ENCODE measurements around the gene SLC22A14. TPM values are rescaled to one million over a fixed set of nuclear protein-coding genes. Genes with fewer than 3 reads are reported as not detected.

SLC22A14 gene
- total and polyA plus RNA-seq, 9 of the 15 experiments (the other 6 are each of a cell fraction or from before 2014, with no cell fraction given) = 0.03 to 0.07 TPM; not detected in 7

DNA sequence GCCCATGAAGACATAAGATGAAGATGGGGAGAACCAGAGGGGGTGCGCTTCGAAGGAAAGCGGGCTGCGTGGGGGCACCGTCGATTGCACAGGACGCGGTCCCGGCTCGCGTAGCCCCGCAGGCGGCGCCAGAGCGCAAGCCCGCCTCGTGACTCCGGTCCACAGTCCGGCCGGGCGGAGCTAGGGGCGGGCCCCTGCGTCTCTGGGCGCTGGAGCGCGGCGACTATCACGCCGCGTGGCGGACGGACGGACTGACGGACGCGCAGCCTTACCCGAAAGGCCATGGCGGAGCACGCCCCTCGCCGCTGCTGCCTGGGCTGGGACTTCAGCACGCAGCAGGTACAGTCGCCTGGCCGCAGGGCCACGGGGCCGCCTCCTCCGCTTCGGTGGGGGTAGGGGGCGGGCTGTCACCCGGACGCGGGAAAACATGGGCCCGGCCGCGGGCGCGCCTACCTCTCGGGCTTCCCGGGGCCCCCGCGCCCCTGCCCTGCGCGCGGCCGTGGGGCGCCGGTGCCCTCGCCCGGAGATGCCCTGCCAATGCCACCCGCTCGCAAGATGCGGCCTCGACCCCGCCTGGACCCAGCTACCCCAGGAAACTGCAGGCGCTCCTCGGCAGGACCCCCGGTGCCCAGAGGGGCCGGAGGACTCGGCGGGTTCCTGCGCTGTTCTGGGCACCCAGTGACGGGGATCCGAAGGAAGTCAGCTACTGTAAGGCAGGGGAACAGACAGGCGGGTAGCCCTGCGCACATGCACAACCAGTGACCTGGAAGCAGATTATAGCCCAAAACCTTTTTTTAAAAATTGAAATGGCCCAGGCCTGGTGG is 64.7 kb downstream of the SLC22A14 start, which contains the start of gene XYLB (continued):
- TF ChIP-seq CCNT2 (IDR thresholded peaks at IDR 0.05; ENCODE audit: borderline replicate concordance, extremely low read depth, insufficient read length, low read depth, low read length) = peak; percentile 93
- no peak for TF ChIP-seq ZNF57 (CRISPR knock-in tag; IDR thresholded peaks at IDR 0.05)
- TF ChIP-seq ZNF324 (CRISPR knock-in tag; IDR thresholded peaks at IDR 0.05) = no peak
- TF ChIP-seq TARDBP (IDR thresholded peaks at IDR 0.05) = peak; percentile 85
- TF ChIP-seq ZNF212 (CRISPR knock-in tag; IDR thresholded peaks at IDR 0.05) = no peak
- no peak for TF ChIP-seq FOXO4 (CRISPR knock-in tag; IDR thresholded peaks at IDR 0.05)
- TF ChIP-seq BCOR (IDR thresholded peaks at IDR 0.05) = 0 out of 2 replicates have a peak, but pooled peaks have one; percentile 44
- TF ChIP-seq ATF7 (IDR thresholded peaks at IDR 0.05) = peak; percentile 80
- no peak for TF ChIP-seq HMBOX1 (IDR thresholded peaks at IDR 0.05)
- peak; percentile 98 for TF ChIP-seq ZNF282 (CRISPR knock-in tag; IDR thresholded peaks at IDR 0.05)
- TF ChIP-seq SREBF1 (IDR thresholded peaks at IDR 0.05; ENCODE audit: borderline replicate concordance, low read depth, low read length) = no peak
- TF ChIP-seq ZNF445 (CRISPR knock-in tag; IDR thresholded peaks at IDR 0.05; ENCODE audit: low read depth) = no peak
- TF ChIP-seq MYC (IDR thresholded peaks at IDR 0.05; ENCODE audit: low read depth, low read length) = peak; percentile 99
- no peak for TF ChIP-seq MYC (CRISPR knock-in tag; IDR thresholded peaks at IDR 0.05; ENCODE audit: borderline replicate concordance, low read depth)
- no peak for TF ChIP-seq ZNF121 (CRISPR knock-in tag; conservative IDR thresholded peaks at IDR 0.05)
- no peak for TF ChIP-seq ZKSCAN3 (CRISPR knock-in tag; IDR thresholded peaks at IDR 0.05)
- TF ChIP-seq TRIM25 (IDR thresholded peaks at IDR 0.05; ENCODE audit: borderline replicate concordance) = no peak
- TF ChIP-seq ZNF134 (CRISPR knock-in tag; conservative IDR thresholded peaks at IDR 0.05) = 0 out of 2 replicates have a peak, but pooled peaks have one; percentile 24
- TF ChIP-seq NFIC (IDR thresholded peaks at IDR 0.05) = peak; percentile 78
- TF ChIP-seq, protein P1, sequence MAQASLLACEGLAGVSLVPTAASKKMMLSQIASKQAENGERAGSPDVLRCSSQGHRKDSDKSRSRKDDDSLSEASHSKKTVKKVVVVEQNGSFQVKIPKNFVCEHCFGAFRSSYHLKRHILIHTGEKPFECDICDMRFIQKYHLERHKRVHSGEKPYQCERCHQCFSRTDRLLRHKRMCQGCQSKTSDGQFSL (CRISPR knock-in tag; IDR thresholded peaks at IDR 0.05) = peak; percentile 96
- TF ChIP-seq, protein P1 (tag; IDR thresholded peaks at IDR 0.05) = 0 out of 4 replicates have a peak, but pooled peaks of 1 of the 2 experiments have one; percentile 33
- peak; percentile 69 for TF ChIP-seq ZNF143 (CRISPR knock-in tag; IDR thresholded peaks at IDR 0.05)
- no peak; the same call in 1 of the 2 replicates for TF ChIP-seq MYNN (IDR thresholded peaks at IDR 0.05)
- no peak for TF ChIP-seq MYNN (CRISPR knock-in tag; IDR thresholded peaks at IDR 0.05)
- no peak for TF ChIP-seq TEAD2 (tag; IDR thresholded peaks at IDR 0.05)
- TF ChIP-seq MAFG (tag; conservative IDR thresholded peaks at IDR 0.05) = no peak
- peak; percentile 85 for TF ChIP-seq GABPB1 (CRISPR knock-in tag; IDR thresholded peaks at IDR 0.05)

Measured in K562 (cell line).